Brain pericyte (primary cell): ENCODE results near the gene CDKN2B.
"Not testable (repeated sequence)": the region's sequence is repeated elsewhere in the genome, so short reads cannot be mapped to it uniquely, and the experiment has no call there.

Experiments
- DNase-seq: peaks from one replicate; pipeline ENCODE4 v3.0.0-alpha.2; 2012; ENCODE audit warnings: low read depth, low spot score

The CDKN2B gene

DNA sequence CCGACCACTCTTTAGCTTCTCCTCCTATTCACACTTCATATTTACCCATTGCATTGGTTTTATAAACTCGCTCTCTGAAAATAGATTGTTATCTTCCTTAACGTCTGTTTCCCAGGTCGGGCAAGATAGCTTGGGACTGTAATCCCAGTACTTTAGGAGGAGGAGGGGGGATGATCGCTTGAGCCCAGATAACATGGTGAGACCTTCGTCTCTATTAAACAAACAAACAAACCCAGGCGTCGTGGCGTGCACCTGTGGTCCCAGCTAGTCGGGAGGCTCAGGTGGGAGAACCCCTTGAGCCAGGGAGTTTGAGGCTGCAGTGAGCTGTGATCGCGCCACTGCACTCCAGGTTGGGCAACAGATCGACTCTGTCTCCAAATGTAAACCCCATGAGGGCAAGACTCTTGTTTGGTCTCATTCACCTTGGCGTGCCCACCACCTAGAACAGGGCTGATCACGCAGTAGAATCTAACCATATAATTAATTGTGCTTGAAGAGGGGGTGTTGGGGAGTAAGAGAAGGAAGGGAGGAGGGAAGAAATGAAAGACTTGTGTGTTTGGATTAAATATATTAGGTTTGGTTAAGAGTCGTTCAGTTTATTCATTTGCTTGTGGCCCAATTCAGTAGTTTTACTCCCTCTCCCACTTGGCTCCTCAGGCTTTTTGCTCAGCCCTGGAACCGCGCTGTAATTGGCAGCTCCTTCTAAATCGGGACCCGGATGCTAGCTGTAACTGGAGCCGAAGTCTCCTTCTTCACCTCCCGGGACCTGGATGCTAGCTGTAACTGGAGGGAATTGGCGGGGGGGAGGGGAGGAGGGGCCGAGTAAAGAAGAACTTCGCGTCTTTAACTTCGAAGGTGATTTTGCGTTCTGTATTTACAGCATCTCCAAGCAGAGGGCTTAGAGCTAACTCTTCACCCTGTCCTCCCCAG is 39.8 kb downstream of the CDKN2B start:
- no peak for DNase-seq

- no peak for DNase-seq
Measured at GRCh38 chr9:21968331-21969010, 40.6 kb downstream of the CDKN2B start.

DNA sequence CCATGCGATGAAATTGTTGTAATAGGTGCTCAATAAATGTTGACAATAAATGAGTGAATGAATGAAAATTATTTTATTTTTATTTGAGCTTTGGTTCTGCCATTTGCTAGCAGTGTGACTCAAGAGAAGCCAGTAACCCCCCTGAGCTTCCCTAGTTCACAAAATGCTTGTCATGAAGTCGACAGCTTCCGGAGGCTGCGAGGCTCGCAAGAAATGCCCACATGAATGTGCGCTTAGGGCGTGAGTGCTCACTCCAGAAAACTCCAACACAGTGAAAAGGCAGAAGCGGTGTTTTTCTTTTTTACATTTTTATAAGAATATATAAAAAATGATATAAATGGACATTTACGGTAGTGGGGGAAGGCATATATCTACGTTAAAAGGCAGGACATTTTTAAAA is 41.4 kb downstream of the CDKN2B start:
- DNase-seq = no peak

GRCh38 chr9:21967169-21967568 is 41.9 kb downstream of the CDKN2B start:
- no peak for DNase-seq

- DNase-seq = no peak
Measured at GRCh38 chr9:21966140-21966851, 42.8 kb downstream of the CDKN2B start.

DNA sequence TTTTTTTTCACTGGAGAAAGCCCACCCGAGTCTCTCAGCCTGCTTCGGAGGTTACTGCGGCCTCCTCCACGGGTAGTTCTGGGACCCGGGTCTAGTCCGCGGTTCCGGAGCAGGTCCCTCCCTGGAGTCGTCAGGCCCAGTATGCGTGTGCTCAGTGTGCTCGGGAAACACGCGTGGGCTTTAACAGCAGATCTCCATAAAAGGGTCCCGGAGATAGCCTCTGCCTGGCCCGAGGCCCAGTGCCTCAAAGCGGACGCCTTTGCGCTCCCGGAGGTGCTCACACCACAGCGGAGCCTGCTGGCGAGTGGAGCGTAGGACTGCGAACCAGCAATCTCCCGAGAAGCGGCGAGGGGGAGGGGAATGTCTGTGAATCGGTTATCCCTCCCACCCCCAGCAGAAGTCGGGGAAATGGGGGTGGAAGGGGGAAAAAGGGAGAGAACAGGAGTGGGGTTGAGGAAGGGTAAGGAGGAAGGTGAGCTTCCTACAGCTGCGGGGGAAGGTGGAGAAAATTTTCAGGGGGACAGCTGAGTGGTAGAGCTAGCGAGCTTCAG is 43.6 kb downstream of the CDKN2B start:
- no peak for DNase-seq

DNA sequence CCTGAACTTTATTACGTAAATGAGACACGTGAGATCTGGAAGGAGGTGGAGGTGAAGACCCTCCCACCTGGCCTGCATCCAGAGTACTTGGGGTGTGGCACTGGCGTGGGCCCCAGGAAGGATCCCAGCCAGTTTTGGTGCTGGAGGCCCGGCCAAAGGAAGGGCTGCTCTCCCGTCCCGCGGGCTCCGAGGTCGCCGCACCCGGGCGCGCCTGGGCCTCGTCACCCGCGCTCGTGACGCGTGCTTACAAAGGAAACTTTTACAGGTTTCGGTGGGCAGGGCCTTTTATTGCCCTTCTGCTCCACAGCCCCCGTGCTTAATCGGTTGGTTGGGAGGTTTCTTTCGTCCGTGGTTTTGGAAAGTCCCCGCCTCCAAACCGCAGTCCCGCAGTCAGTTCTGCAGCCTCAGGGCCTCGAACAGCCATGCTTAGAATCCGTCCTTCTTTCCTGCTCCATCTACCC is 44.1 kb downstream of the CDKN2B start:
- no peak for DNase-seq

GRCh38 chr9:21961569-21961968 is 47.5 kb downstream of the CDKN2B start:
- DNase-seq = no peak

DNA sequence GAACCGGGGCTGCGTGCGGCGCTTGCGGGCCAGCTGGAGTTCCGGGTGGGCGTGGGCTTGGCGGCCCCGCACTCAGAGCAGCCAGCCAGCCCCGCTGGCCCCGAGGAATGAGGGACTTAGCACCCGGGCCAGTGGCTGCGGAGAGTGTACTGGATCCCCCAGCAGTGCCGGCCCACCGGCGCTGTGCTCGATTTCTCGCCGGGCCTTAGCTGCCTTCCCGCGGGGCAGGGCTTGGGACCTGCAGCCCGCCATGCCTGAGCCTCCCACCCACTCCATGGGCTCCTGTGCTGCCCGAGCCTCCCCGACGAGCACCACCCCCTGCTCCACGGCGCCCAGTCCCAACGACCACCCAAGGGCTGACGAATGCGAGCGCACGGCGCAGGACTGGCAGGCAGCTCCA is 49.8 kb downstream of the CDKN2B start:
- not testable (repeated sequence) for DNase-seq

GRCh38 chr9:21958833-21959232 is 50.3 kb downstream of the CDKN2B start:
- no peak for DNase-seq
